ENCODE results near the gene INPP5K. TPM values are rescaled to one million over a fixed set of nuclear protein-coding genes. Genes with fewer than 3 reads are reported as not detected.
A peak's percentile ranks its signal among the peaks of the same experiment; 100 is the strongest.

Gene INPP5K
- total and polyA plus RNA-seq, 10 donors: 22.3 to 107 (median 51.4) TPM

GRCh38 chr17:1493291-1493980, 23.0 kb downstream of the INPP5K start:
- H3K27me3 ChIP-seq (replicated peaks in 1 of 7): peaks cover 0 to 17% (median 0%) of the 10 kb centered on the region in 7 donors
- intact Hi-C loops (cut with DNase I; ENCODE audit: low total_unique reads): no loop called here
- DNase-seq: no peak
- peaks cover 0 to 43% (median 32%) of the 10 kb centered on the region in 6 donors for H3K36me3 ChIP-seq
- peak overlapping the region in 6 of 8 donors; percentile 32 to 96 (median 92) for H3K27ac ChIP-seq
- H3K4me3 ChIP-seq: no peak overlapping the region
- H3K4me1 ChIP-seq: peaks cover 31 to 53% (median 44%) of the 10 kb centered on the region in 6 donors
- TF ChIP-seq CTCF (IDR thresholded peaks at IDR 0.05 in 8 of 11, conservative IDR thresholded peaks at IDR 0.05 in 3 of 11) (no peak), POLR2AphosphoS5 (IDR thresholded peaks at IDR 0.05) (peak; percentile 41 to 62 (median 43))
- no peaks in the 10 kb centered on the region for H3K9me3 ChIP-seq
- 35 to 44% (median 39%) methylated on average over 21 to 23 of the region's 23 CpGs for WGBS, 5 donors

DNA sequence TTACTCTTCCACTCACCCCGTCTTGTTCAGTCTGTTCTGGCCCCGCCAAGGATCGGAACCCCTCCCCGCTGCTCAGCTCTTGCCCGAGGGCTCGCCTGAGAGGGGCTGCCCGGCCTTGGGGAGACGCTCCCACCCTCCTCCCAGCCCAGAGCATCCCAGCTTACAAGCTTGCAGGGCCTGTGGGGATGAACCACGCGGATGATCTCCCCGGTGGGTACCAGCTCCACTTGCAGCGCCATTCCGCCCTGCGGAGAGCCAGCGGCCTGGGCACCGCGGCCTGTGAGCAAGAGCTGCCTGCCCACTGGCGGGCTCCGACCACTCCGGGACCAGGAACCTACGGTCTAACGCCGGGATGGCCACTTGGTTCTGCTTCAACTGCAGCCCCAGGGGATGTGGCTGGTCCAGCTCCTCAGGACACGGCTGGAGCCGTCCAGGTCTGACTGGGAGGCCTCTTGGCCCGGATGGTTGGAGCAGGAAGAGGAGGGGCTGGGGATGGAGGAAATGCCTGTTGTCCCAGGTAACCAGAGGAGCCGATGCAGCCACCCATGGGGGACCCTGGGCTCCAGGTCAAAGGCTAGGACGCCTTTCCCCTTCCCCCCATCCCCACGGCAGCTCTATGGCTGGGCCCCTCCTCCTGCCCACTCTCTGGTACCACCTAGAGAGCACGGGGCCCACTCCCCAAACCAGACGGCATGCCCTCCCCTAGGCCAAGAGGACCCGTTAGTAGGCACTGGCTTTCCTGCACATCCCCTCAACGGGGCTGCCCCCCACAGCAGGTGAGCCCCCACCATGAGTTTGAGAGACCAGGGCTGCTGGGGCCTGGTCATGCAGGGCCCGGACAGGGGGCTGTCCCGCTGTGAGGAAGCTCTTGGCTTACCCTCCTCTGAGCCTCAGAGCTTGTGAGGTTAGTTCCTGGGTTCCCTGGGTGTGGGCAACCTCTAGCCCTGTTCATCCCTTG, 23.9 kb downstream of the INPP5K start, which contains the start of gene MYO1C:
Gene MYO1C (minus strand): TSS at position 438 of the 958 bp plus-strand sequence. CDS start 199 bp downstream, at position 239.
- Histone ChIP-seq H3K27me3 (replicated peaks in 1 of 7) (peaks cover 0 to 25% (median 0%) of the 10 kb centered on the region in 7 donors), H3K36me3 (peaks cover 0 to 34% (median 24%) of the 10 kb centered on the region in 6 donors), H3K4me3 (peak within 1 kb of the TSS; percentile 24 to 86 (median 52)), H3K27ac (peak within 1 kb of the TSS; percentile 33 to 96 (median 80)), H3K9me3 (no peaks in the 10 kb centered on the region), H3K4me1 (peaks cover 35 to 62% (median 53%) of the 10 kb centered on the region in 6 donors)
- DNase-seq: peak; percentile 84
- TF ChIP-seq POLR2AphosphoS5 (IDR thresholded peaks at IDR 0.05) (peak in 2 of 3 donors; percentile 4 to 53), POLR2A (IDR thresholded peaks at IDR 0.05) (no peak)
- intact Hi-C loops (cut with DNase I; ENCODE audit: low total_unique reads): no loop called here
- WGBS, 5 donors: 52 to 60% (median 56%) methylated on average over 24 to 35 of the region's 35 CpGs

GRCh38 chr17:1491443-1492248, 24.8 kb downstream of the INPP5K start:
- intact Hi-C loops (cut with DNase I; ENCODE audit: low total_unique reads): no loop called here
- Histone ChIP-seq H3K36me3 (peaks cover 0 to 25% (median 15%) of the 10 kb centered on the region in 6 donors), H3K27ac (peak overlapping the region; percentile 78 to 96 (median 90)), H3K27me3 (replicated peaks in 1 of 7) (peaks cover 0 to 33% (median 0%) of the 10 kb centered on the region in 7 donors), H3K4me3 (peak overlapping the region; percentile 47 to 86 (median 67)), H3K4me1 (peaks cover 44 to 71% (median 61%) of the 10 kb centered on the region in 6 donors), H3K9me3 (no peaks in the 10 kb centered on the region)
- DNase-seq: peak; percentile 92
- TF ChIP-seq CTCF (IDR thresholded peaks at IDR 0.05 in 8 of 11, conservative IDR thresholded peaks at IDR 0.05 in 3 of 11) (no peak), POLR2AphosphoS5 (IDR thresholded peaks at IDR 0.05) (peak in 2 of 3 donors; percentile 36 to 37), POLR2A (IDR thresholded peaks at IDR 0.05) (no peak)
- WGBS, 5 donors: 2 to 8% (median 3%) methylated on average over 26 to 94 of the region's 94 CpGs
